Body of pancreas (tissue), 4 donors: Measurements from ENCODE around the gene WNK2. TPM values are rescaled to one million over a fixed set of nuclear protein-coding genes. Genes with fewer than 3 reads are reported as not detected.

Source experiments
- ATAC-seq: fragments of 150-250 bp; one replicate; pipeline ENCODE4 v1.9.1; 2016
- DNase-seq, 4 donors: peaks; one replicate each; pipeline ENCODE4 v3.0.0-alpha.2; 2019
- H3K27ac ChIP-seq, 4 donors: fragments of 200-600 bp; sonication (generic); 1 replicate in 3 of 4; 2 replicates in 1 of 4; pipeline versions ENCODE4 v1.5.1 to v1.6.1; 2016 to 2019; ENCODE audit warnings: mild to moderate bottlenecking in 1 of 4, mixed read lengths in 1 of 4, moderate library complexity in 1 of 4
- H3K27me3 ChIP-seq, 2 donors: fragments of 200-600 bp; sonication (generic); one replicate each; pipeline ENCODE4 v1.6.0; 2016; ENCODE audit warnings: mild to moderate bottlenecking in 1 of 2
- H3K36me3 ChIP-seq, 2 donors: fragments of 200-600 bp; sonication (generic); replicated peaks in 1 of 2; 2 replicates each; pipeline ENCODE4 v1.5.1; 2016; ENCODE audit warnings: low read depth in 2 of 2; ENCODE audit not compliant: insufficient read depth in 1 of 2
- H3K4me1 ChIP-seq: fragments of 200-600 bp; sonication (generic); one replicate; pipeline ENCODE4 v1.6.0; 2016
- H3K4me3 ChIP-seq, 2 donors: fragments of 200-600 bp; sonication (generic); 1 replicate in 1 of 2; 2 replicates in 1 of 2; pipeline ENCODE4 v1.5.1; 2016 to 2019
- H3K9me3 ChIP-seq, 3 donors: fragments of 200-600 bp; sonication (generic); 1 replicate in 2 of 3; 2 replicates in 1 of 3; pipeline ENCODE4 v1.5.1; 2016
- CTCF ChIP-seq, 7 experiments: fragments of 450-650 bp in 4 of 7; fragments of 200-600 bp in 3 of 7; sonication (generic) in 3 of 7; IDR thresholded peaks; one replicate each; pipeline ENCODE4 v1.5.1; 2016 to 2019; ENCODE audit warnings: antibody characterized with exemption in 7 of 7
- POLR2A ChIP-seq, 3 donors: fragments of 450-650 bp; IDR thresholded peaks; one replicate each; pipeline ENCODE4 v1.6.1; 2016; ENCODE audit warnings: antibody characterized with exemption in 3 of 3, mild to moderate bottlenecking in 2 of 3
- WGBS, 2 donors: methylation state at CpG; one replicate each; pipeline ENCODE4 v1.1.5; 2017; 5-methylcytosine and 5-hydroxymethylcytosine counted together
- intact Hi-C: fragments of 100-400 bp; cut with DNase I; formaldehyde crosslinking; loops from one replicate; pipeline ENCODE4 v1.15.1; 2023
- total RNA-seq, 2 donors: library from RNA; depleted of rRNA; stranded (reverse); fragments of >200 nt; gene quantifications; one replicate each; pipeline ENCODE4 v1.1.0, GENCODE V29; 2016

Gene WNK2
- total RNA-seq, 2 donors from 2014 or later = 85.4 to 173 TPM

GRCh38 chr9:93147632-93148031 is 36.3 kb upstream of the WNK2 start:
- DNase-seq = no peak
- intact Hi-C loops = no loop called here
- WGBS, 2 donors = 62 to 63% methylated on average over 2 of the region's 2 CpGs
- H3K27ac ChIP-seq = no peak overlapping the region
- no peaks in the 10 kb centered on the region for H3K36me3 ChIP-seq
- ATAC-seq = no peak
- H3K9me3 ChIP-seq = no peaks in the 10 kb centered on the region
- H3K4me3 ChIP-seq = no peak overlapping the region
- TF ChIP-seq POLR2A (IDR thresholded peaks at IDR 0.05) (no peak), CTCF (IDR thresholded peaks at IDR 0.05) (no peak)
- no peaks in the 10 kb centered on the region for H3K27me3 ChIP-seq
- peaks cover 13% of the 10 kb centered on the region for H3K4me1 ChIP-seq

- no peak overlapping the region for H3K27ac ChIP-seq
- no peaks in the 10 kb centered on the region for H3K27me3 ChIP-seq
- no peaks in the 10 kb centered on the region for H3K36me3 ChIP-seq
- peaks cover 7% of the 10 kb centered on the region for H3K4me1 ChIP-seq
- TF ChIP-seq POLR2A (IDR thresholded peaks at IDR 0.05) (no peak), CTCF (IDR thresholded peaks at IDR 0.05) (no peak)
- no peak for ATAC-seq
- no peak for DNase-seq
- intact Hi-C loops = no loop called here
- 89 to 92% methylated on average over 2 of the region's 2 CpGs for WGBS, 2 donors
- no peaks in the 10 kb centered on the region for H3K9me3 ChIP-seq
- no peak overlapping the region for H3K4me3 ChIP-seq
These were observed 35.2 kb upstream of the WNK2 start for GRCh38 chr9:93148721-93149120.

- Histone ChIP-seq H3K4me3 (no peak overlapping the region), H3K27ac (no peak overlapping the region), H3K4me1 (peaks cover 1% of the 10 kb centered on the region), H3K36me3 (no peaks in the 10 kb centered on the region), H3K9me3 (no peaks in the 10 kb centered on the region), H3K27me3 (no peaks in the 10 kb centered on the region)
- intact Hi-C loops = no loop called here
- no peak for TF ChIP-seq CTCF (IDR thresholded peaks at IDR 0.05)
- WGBS, 2 donors = 17% methylated on average over 1 of the region's 1 CpG
- no peak for DNase-seq
- ATAC-seq = no peak
These were observed 34.6 kb upstream of the WNK2 start for GRCh38 chr9:93149361-93149760.

- WGBS, 2 donors = 80 to 82% methylated on average over 7 to 10 of the region's 10 CpGs
- intact Hi-C loops = no loop called here
- ATAC-seq = no peak
These were observed 32.7 kb upstream of the WNK2 start for GRCh38 chr9:93151097-93151784.

More at GRCh38 chr9:93151097-93151784, 32.7 kb upstream of the WNK2 start:
- Histone ChIP-seq H3K36me3 (no peaks in the 10 kb centered on the region), H3K9me3 (no peaks in the 10 kb centered on the region), H3K27me3 (no peaks in the 10 kb centered on the region), H3K27ac (no peak overlapping the region), H3K4me1 (no peaks in the 10 kb centered on the region), H3K4me3 (no peak overlapping the region)
- TF ChIP-seq POLR2A (IDR thresholded peaks at IDR 0.05) (no peak), CTCF (IDR thresholded peaks at IDR 0.05) (no peak)
- no peak for DNase-seq
